ENCODE results near the gene PSMG2. TPM values are rescaled to one million over a fixed set of nuclear protein-coding genes. Genes with fewer than 3 reads are reported as not detected.

The PSMG2 gene
- total and polyA plus RNA-seq, 2 of the 13 experiments (the other 11 are each of a cell fraction or from before 2014, with no cell fraction given): 53.4 to 94.8 TPM

- TF ChIP-seq ZBTB7A (CRISPR knock-in tag; IDR thresholded peaks at IDR 0.05): peak; percentile 76; the same call in 1 of the 2 replicates
- no peak for TF ChIP-seq PRMT3 (CRISPR knock-in tag; IDR thresholded peaks at IDR 0.05; ENCODE audit: borderline replicate concordance, low read depth)
- TF ChIP-seq, protein P1, sequence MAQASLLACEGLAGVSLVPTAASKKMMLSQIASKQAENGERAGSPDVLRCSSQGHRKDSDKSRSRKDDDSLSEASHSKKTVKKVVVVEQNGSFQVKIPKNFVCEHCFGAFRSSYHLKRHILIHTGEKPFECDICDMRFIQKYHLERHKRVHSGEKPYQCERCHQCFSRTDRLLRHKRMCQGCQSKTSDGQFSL (CRISPR knock-in tag; IDR thresholded peaks at IDR 0.05): no peak
- TF ChIP-seq RBAK (CRISPR knock-in tag; IDR thresholded peaks at IDR 0.05): peak; percentile 95
- TF ChIP-seq, protein P2, sequence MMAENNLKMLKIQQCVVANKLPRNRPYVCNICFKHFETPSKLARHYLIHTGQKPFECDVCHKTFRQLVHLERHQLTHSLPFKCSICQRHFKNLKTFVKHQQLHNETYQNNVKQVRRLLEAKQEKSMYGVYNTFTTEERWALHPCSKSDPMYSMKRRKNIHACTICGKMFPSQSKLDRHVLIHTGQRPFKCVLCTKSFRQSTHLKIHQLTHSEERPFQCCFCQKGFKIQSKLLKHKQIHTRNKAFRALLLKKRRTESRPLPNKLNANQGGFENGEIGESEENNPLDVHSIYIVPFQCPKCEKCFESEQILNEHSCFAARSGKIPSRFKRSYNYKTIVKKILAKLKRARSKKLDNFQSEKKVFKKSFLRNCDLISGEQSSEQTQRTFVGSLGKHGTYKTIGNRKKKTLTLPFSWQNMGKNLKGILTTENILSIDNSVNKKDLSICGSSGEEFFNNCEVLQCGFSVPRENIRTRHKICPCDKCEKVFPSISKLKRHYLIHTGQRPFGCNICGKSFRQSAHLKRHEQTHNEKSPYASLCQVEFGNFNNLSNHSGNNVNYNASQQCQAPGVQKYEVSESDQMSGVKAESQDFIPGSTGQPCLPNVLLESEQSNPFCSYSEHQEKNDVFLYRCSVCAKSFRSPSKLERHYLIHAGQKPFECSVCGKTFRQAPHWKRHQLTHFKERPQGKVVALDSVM (CRISPR knock-in tag; IDR thresholded peaks at IDR 0.05): no peak
- peak; percentile 69 for TF ChIP-seq FOXO1 (CRISPR knock-in tag; IDR thresholded peaks at IDR 0.05)
- TF ChIP-seq SRSF1 (optimal IDR thresholded peaks at IDR 0.05; ENCODE audit: low read depth, low read length): no peak
- no peak for TF ChIP-seq ZSCAN20 (CRISPR knock-in tag; IDR thresholded peaks at IDR 0.05; ENCODE audit: borderline replicate concordance)
- peak; percentile 26; the same call in 1 of the 2 replicates for TF ChIP-seq NCOA2 (CRISPR knock-in tag; IDR thresholded peaks at IDR 0.05)
- TF ChIP-seq ARNTL (CRISPR knock-in tag; IDR thresholded peaks at IDR 0.05): peak; percentile 39; the same call in 1 of the 2 replicates
- TF ChIP-seq ZNF510 (CRISPR knock-in tag; IDR thresholded peaks at IDR 0.05; ENCODE audit: low read depth): no peak
- no peak for TF ChIP-seq SETDB1 (CRISPR knock-in tag; IDR thresholded peaks at IDR 0.05; ENCODE audit: borderline replicate concordance)
- no peak for TF ChIP-seq ZNF746 (CRISPR knock-in tag; IDR thresholded peaks at IDR 0.05)
- no peak for TF ChIP-seq ZNF790 (CRISPR knock-in tag; IDR thresholded peaks at IDR 0.05; ENCODE audit: borderline replicate concordance)
- no peak for TF ChIP-seq TCF7L2 (IDR thresholded peaks at IDR 0.05; ENCODE audit: low read depth, low read length)
- peak; percentile 67 for TF ChIP-seq SAP130 (CRISPR knock-in tag; IDR thresholded peaks at IDR 0.05; ENCODE audit: low read depth)
- no peak for TF ChIP-seq ZNF776 (CRISPR knock-in tag; IDR thresholded peaks at IDR 0.05)
- TF ChIP-seq PHF20 (CRISPR knock-in tag; IDR thresholded peaks at IDR 0.05): no peak
- no peak for TF ChIP-seq TBX3 (IDR thresholded peaks at IDR 0.05; ENCODE audit: borderline replicate concordance)
- no peak for TF ChIP-seq CENPT (CRISPR knock-in tag; IDR thresholded peaks at IDR 0.05; ENCODE audit: low read depth)
- peak; percentile 62; the same call in 1 of the 2 replicates for TF ChIP-seq RXRB (CRISPR knock-in tag; IDR thresholded peaks at IDR 0.05; ENCODE audit: borderline replicate concordance)
- peak; percentile 87 for TF ChIP-seq ZMYM4 (CRISPR knock-in tag; IDR thresholded peaks at IDR 0.05)
- no peak for TF ChIP-seq THAP11 (CRISPR knock-in tag; IDR thresholded peaks at IDR 0.05)
- no peak for TF ChIP-seq U2AF2 (IDR thresholded peaks at IDR 0.05; ENCODE audit: low read depth, low read length)
- TF ChIP-seq ETV5 (CRISPR knock-in tag; IDR thresholded peaks at IDR 0.05; ENCODE audit: borderline replicate concordance): 0 out of 2 replicates have a peak, but pooled peaks have one; percentile 16
- TF ChIP-seq, protein P3, sequence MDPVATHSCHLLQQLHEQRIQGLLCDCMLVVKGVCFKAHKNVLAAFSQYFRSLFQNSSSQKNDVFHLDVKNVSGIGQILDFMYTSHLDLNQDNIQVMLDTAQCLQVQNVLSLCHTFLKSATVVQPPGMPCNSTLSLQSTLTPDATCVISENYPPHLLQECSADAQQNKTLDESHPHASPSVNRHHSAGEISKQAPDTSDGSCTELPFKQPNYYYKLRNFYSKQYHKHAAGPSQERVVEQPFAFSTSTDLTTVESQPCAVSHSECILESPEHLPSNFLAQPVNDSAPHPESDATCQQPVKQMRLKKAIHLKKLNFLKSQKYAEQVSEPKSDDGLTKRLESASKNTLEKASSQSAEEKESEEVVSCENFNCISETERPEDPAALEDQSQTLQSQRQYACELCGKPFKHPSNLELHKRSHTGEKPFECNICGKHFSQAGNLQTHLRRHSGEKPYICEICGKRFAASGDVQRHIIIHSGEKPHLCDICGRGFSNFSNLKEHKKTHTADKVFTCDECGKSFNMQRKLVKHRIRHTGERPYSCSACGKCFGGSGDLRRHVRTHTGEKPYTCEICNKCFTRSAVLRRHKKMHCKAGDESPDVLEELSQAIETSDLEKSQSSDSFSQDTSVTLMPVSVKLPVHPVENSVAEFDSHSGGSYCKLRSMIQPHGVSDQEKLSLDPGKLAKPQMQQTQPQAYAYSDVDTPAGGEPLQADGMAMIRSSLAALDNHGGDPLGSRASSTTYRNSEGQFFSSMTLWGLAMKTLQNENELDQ (CRISPR knock-in tag; IDR thresholded peaks at IDR 0.05; ENCODE audit: borderline replicate concordance): peak; percentile 36; the same call in 1 of the 2 replicates
Measured at GRCh38 chr18:12766986-12767433, 64.2 kb downstream of the PSMG2 start (continued).

Measured in HepG2 (cell line).